NCI-H226 (cell line): ENCODE data around the gene LAMA3.

ENCODE experiments used
- DNase-seq: peaks from one replicate; pipeline ENCODE4 v3.0.0-alpha.2; 2015

Gene LAMA3

GRCh38 chr18:23855721-23856120 is 166.5 kb downstream of the LAMA3 start:
- no peak for DNase-seq

- no peak for DNase-seq
These were observed 167.4 kb downstream of the LAMA3 start for GRCh38 chr18:23856466-23857163.

- no peak for DNase-seq
These were observed 167.9 kb downstream of the LAMA3 start for GRCh38 chr18:23857164-23857552.

DNA sequence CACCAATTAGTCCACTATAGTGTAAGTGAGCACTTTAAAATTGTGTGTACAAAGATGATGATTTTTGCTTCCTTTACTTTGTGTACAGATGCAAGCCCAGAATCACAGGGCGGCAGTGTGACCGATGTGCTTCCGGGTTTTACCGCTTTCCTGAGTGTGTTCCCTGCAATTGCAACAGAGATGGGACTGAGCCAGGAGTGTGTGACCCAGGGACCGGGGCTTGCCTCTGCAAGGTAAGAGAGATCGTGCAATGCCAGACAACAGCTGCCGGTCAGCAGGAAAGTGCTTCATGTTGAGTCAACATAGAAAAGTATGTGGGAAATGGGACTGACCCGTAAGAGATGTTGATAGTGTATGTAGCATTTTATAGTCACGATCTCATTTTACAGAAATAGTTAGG is 168.5 kb downstream of the LAMA3 start:
- peak; percentile 31 for DNase-seq

GRCh38 chr18:23859466-23860336 is 170.4 kb downstream of the LAMA3 start:
- DNase-seq = no peak

- DNase-seq = no peak
These were observed 172.1 kb downstream of the LAMA3 start for GRCh38 chr18:23861326-23861725.

- no peak for DNase-seq
These were observed 172.7 kb downstream of the LAMA3 start for GRCh38 chr18:23861805-23862470.

- no peak for DNase-seq
These were observed 175.4 kb downstream of the LAMA3 start for GRCh38 chr18:23864624-23865023.

GRCh38 chr18:23867006-23867405 is 177.8 kb downstream of the LAMA3 start:
- no peak for DNase-seq

- DNase-seq = no peak
These were observed 179.0 kb downstream of the LAMA3 start for GRCh38 chr18:23868136-23868785.

- no peak for DNase-seq
These were observed 181.6 kb downstream of the LAMA3 start for GRCh38 chr18:23870676-23871380.

DNA sequence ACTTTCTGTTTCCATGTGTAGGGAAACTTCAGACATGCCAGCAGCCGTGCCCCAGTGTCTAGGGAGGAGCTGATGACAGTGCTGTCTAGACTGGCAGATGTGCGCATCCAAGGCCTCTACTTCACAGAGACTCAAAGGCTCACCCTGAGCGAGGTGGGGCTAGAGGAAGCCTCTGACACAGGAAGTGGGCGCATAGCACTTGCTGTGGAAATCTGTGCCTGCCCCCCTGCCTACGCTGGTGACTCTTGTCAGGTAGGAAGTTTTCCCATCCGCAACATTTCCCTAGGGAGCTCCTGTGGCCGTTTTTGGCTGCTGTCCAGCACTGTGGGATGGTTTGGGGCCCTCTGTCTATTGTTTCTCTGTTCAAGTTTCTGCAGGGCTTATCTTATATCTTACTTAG is 182.2 kb downstream of the LAMA3 start:
- peak; percentile 49 for DNase-seq

- no peak for DNase-seq
These were observed 183.7 kb downstream of the LAMA3 start for GRCh38 chr18:23872701-23873550.

GRCh38 chr18:23875966-23876895 is 187.0 kb downstream of the LAMA3 start:
- no peak for DNase-seq

- no peak for DNase-seq
These were observed 187.7 kb downstream of the LAMA3 start for GRCh38 chr18:23876921-23877320.

- DNase-seq = no peak
These were observed 188.1 kb downstream of the LAMA3 start for GRCh38 chr18:23877371-23877770.

- DNase-seq = no peak
These were observed 189.2 kb downstream of the LAMA3 start for GRCh38 chr18:23878336-23878900.

GRCh38 chr18:23879126-23879525 is 189.9 kb downstream of the LAMA3 start:
- no peak for DNase-seq

GRCh38 chr18:23879544-23879943 is 190.3 kb downstream of the LAMA3 start:
- DNase-seq = no peak

DNA sequence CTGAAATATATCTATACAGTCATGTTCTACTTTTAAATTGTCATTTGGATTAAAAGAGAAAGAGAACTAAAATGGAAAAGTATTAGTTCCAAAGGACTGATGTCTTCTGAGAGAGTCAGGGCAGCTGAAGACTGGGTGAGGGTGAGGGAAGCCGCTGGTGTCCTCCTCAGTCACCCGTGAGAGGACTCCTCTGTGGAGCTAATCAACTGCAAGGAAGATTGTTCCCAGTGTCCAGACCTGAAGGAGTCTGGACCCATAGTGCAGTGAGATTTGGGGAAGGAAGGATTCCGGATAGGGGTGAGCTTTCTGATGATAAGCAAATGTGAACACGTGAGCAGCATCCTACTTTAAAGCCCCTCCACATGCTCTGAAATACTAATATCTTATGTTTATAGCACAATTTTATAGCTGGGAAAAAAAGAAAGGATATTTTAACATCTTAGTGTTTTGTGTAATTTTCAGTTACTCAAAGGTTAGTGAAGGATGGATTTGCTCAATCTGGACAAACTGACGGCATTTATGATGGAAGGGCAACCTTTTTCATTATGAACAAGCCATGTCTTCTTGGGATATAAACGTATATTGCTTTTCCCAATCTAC is 190.8 kb downstream of the LAMA3 start:
- no peak for DNase-seq
